ENCODE data around the gene AGBL4. TPM values are rescaled to one million over a fixed set of nuclear protein-coding genes. Genes with fewer than 3 reads are reported as not detected.

The AGBL4 gene
- polyA plus RNA-seq, 4 donors = 0.99 to 1.5 (median 1.0) TPM

- no peak for DNase-seq (ENCODE audit: low read depth in 4 of 4, low spot score in 2 of 4)
These were observed 1068.0 kb downstream of the AGBL4 start for GRCh38 chr1:48955774-48956173.

- no peak for DNase-seq (ENCODE audit: low read depth in 4 of 4, low spot score in 2 of 4)
These were observed 1070.1 kb downstream of the AGBL4 start for GRCh38 chr1:48953617-48954016.

GRCh38 chr1:48948562-48948961 is 1075.2 kb downstream of the AGBL4 start:
- no peak for DNase-seq (ENCODE audit: low read depth in 4 of 4, low spot score in 2 of 4)

- no peak for DNase-seq (ENCODE audit: low read depth in 4 of 4, low spot score in 2 of 4)
These were observed 1075.8 kb downstream of the AGBL4 start for GRCh38 chr1:48947761-48948537.

- no peak for DNase-seq (ENCODE audit: low read depth in 4 of 4, low spot score in 2 of 4)
These were observed 1077.7 kb downstream of the AGBL4 start for GRCh38 chr1:48946070-48946469.

GRCh38 chr1:48944811-48945210 is 1078.9 kb downstream of the AGBL4 start:
- no peak for DNase-seq (ENCODE audit: low read depth in 4 of 4, low spot score in 2 of 4)

GRCh38 chr1:48943826-48944225 is 1079.9 kb downstream of the AGBL4 start:
- DNase-seq (ENCODE audit: low read depth in 4 of 4, low spot score in 2 of 4) = no peak

GRCh38 chr1:48943393-48943792 is 1080.4 kb downstream of the AGBL4 start:
- DNase-seq (ENCODE audit: low read depth in 4 of 4, low spot score in 2 of 4) = no peak

GRCh38 chr1:48940962-48941732 is 1082.6 kb downstream of the AGBL4 start:
- no peak for DNase-seq (ENCODE audit: low read depth in 4 of 4, low spot score in 2 of 4)

- no peak for DNase-seq (ENCODE audit: low read depth in 4 of 4, low spot score in 2 of 4)
These were observed 1083.4 kb downstream of the AGBL4 start for GRCh38 chr1:48940354-48940753.

GRCh38 chr1:48939828-48940227 is 1083.9 kb downstream of the AGBL4 start:
- DNase-seq (ENCODE audit: low read depth in 4 of 4, low spot score in 2 of 4) = no peak

- DNase-seq (ENCODE audit: low read depth in 4 of 4, low spot score in 2 of 4) = no peak
These were observed 1084.7 kb downstream of the AGBL4 start for GRCh38 chr1:48939042-48939441.

- DNase-seq (ENCODE audit: low read depth in 4 of 4, low spot score in 2 of 4) = no peak
These were observed 1086.0 kb downstream of the AGBL4 start for GRCh38 chr1:48937732-48938131.

GRCh38 chr1:48936436-48936835 is 1087.3 kb downstream of the AGBL4 start:
- no peak for DNase-seq (ENCODE audit: low read depth in 4 of 4, low spot score in 2 of 4)

GRCh38 chr1:48932366-48932765 is 1091.4 kb downstream of the AGBL4 start:
- DNase-seq (ENCODE audit: low read depth in 4 of 4, low spot score in 2 of 4) = no peak

- DNase-seq (ENCODE audit: low read depth in 4 of 4, low spot score in 2 of 4) = no peak
These were observed 1092.1 kb downstream of the AGBL4 start for GRCh38 chr1:48931506-48932192.

GRCh38 chr1:48930011-48930410 is 1093.7 kb downstream of the AGBL4 start:
- DNase-seq (ENCODE audit: low read depth in 4 of 4, low spot score in 2 of 4) = no peak

GRCh38 chr1:48924099-48924498 is 1099.7 kb downstream of the AGBL4 start:
- DNase-seq (ENCODE audit: low read depth in 4 of 4, low spot score in 2 of 4) = no peak

- no peak for DNase-seq (ENCODE audit: low read depth in 4 of 4, low spot score in 2 of 4)
These were observed 1100.6 kb downstream of the AGBL4 start for GRCh38 chr1:48923116-48923515.

GRCh38 chr1:48920851-48921250 is 1102.9 kb downstream of the AGBL4 start:
- no peak for DNase-seq (ENCODE audit: low read depth in 4 of 4, low spot score in 2 of 4)

GRCh38 chr1:48917901-48918603 is 1105.7 kb downstream of the AGBL4 start:
- DNase-seq (ENCODE audit: low read depth in 4 of 4, low spot score in 2 of 4) = no peak

Measured in left renal cortex interstitium (tissue), 4 donors.